Ascending aorta (tissue), 2 donors: Measurements from ENCODE around the gene ME2. TPM values are rescaled to one million over a fixed set of nuclear protein-coding genes. Genes with fewer than 3 reads are reported as not detected.
A peak's percentile ranks its signal among the peaks of the same experiment; 100 is the strongest.
"Not testable (repeated sequence)": the region's sequence is repeated elsewhere in the genome, so short reads cannot be mapped to it uniquely, and the experiment has no call there.

Source experiments
- DNase-seq, 2 donors: peaks; one replicate each; pipeline ENCODE4 v3.0.0-alpha.2; 2019; ENCODE audit warnings: low spot score in 2 of 2
- H3K27ac ChIP-seq, 2 donors: fragments of 200-600 bp; sonication (generic); one replicate each; pipeline ENCODE4 v1.5.1; 2016 to 2017; ENCODE audit warnings: mild to moderate bottlenecking in 1 of 2
- H3K27me3 ChIP-seq: fragments of 200-600 bp; sonication (generic); one replicate; pipeline ENCODE4 v1.5.1; 2017
- H3K36me3 ChIP-seq, 2 donors: fragments of 200-600 bp; sonication (generic); one replicate each; pipeline ENCODE4 v1.5.1; 2016
- H3K4me1 ChIP-seq, 2 donors: fragments of 200-600 bp; sonication (generic); one replicate each; pipeline ENCODE4 v1.5.1; 2016 to 2017; ENCODE audit warnings: mild to moderate bottlenecking in 1 of 2
- H3K4me3 ChIP-seq, 2 donors: fragments of 200-600 bp; sonication (generic); one replicate each; pipeline ENCODE4 v1.5.1; 2016 to 2017; ENCODE audit warnings: mild to moderate bottlenecking in 1 of 2
- H3K9me3 ChIP-seq, 2 donors: fragments of 200-600 bp; sonication (generic); one replicate each; pipeline ENCODE4 v1.5.1; 2016
- CTCF ChIP-seq, 3 experiments: fragments of 200-600 bp in 2 of 3; fragments of 450-650 bp in 1 of 3; sonication (generic) in 2 of 3; IDR thresholded peaks; one replicate each; pipeline ENCODE4 v1.5.1; 2016 to 2019; ENCODE audit warnings: antibody characterized with exemption in 3 of 3, mild to moderate bottlenecking in 1 of 3, moderate library complexity in 1 of 3
- intact Hi-C: fragments of 100-400 bp; cut with DNase I; formaldehyde crosslinking; loops from one replicate; pipeline ENCODE4 v1.15.1; 2023
- total RNA-seq: library from RNA; depleted of rRNA; stranded (reverse); fragments of >200 nt; gene quantifications from one replicate; pipeline ENCODE4 v1.1.0, GENCODE V29; 2016

ME2 gene
- total RNA-seq, 1 donor from 2014 or later = 27.4 TPM

GRCh38 chr18:50987261-50987660, 108.3 kb downstream of the ME2 start:
- peak overlapping the region; percentile 48 for H3K27ac ChIP-seq
- H3K27me3 ChIP-seq = no peaks in the 10 kb centered on the region
- H3K4me1 ChIP-seq = peaks cover 0 to 2% of the 10 kb centered on the region in 2 donors
- TF ChIP-seq CTCF (IDR thresholded peaks at IDR 0.05) = no peak
- DNase-seq = no peak
- H3K9me3 ChIP-seq = no peaks in the 10 kb centered on the region
- no peak overlapping the region for H3K4me3 ChIP-seq
- intact Hi-C loops = no loop called here
- no peaks in the 10 kb centered on the region for H3K36me3 ChIP-seq

- no peak for DNase-seq
- H3K27me3 ChIP-seq = no peaks in the 10 kb centered on the region
- no peaks in the 10 kb centered on the region for H3K36me3 ChIP-seq
- peaks cover 0 to 2% of the 10 kb centered on the region in 2 donors for H3K4me1 ChIP-seq
- H3K27ac ChIP-seq = no peak overlapping the region
- no peak for TF ChIP-seq CTCF (IDR thresholded peaks at IDR 0.05)
- no peaks in the 10 kb centered on the region for H3K9me3 ChIP-seq
- intact Hi-C loops = no loop called here
- H3K4me3 ChIP-seq = no peak overlapping the region
Observed at GRCh38 chr18:50989711-50990110, 110.8 kb downstream of the ME2 start.

- no peak for TF ChIP-seq CTCF (IDR thresholded peaks at IDR 0.05)
- Histone ChIP-seq H3K4me3 (no peak overlapping the region), H3K36me3 (no peaks in the 10 kb centered on the region), H3K27me3 (no peaks in the 10 kb centered on the region), H3K9me3 (no peaks in the 10 kb centered on the region), H3K27ac (no peak overlapping the region), H3K4me1 (no peaks in the 10 kb centered on the region)
- intact Hi-C loops = no loop called here
- DNase-seq = no peak
Observed at GRCh38 chr18:50992351-50992762, 113.4 kb downstream of the ME2 start.

- intact Hi-C loops = no loop called here
- no peaks in the 10 kb centered on the region for H3K36me3 ChIP-seq
- no peaks in the 10 kb centered on the region for H3K4me1 ChIP-seq
Observed at GRCh38 chr18:50994031-50994430, 115.1 kb downstream of the ME2 start.

GRCh38 chr18:51003174-51003573, 124.3 kb downstream of the ME2 start:
- intact Hi-C loops = not testable (repeated sequence)

More at GRCh38 chr18:50994031-50994430, 115.1 kb downstream of the ME2 start:
- TF ChIP-seq CTCF (IDR thresholded peaks at IDR 0.05) = no peak
- DNase-seq = no peak
- H3K27me3 ChIP-seq = no peaks in the 10 kb centered on the region
- no peak overlapping the region for H3K4me3 ChIP-seq
- no peak overlapping the region for H3K27ac ChIP-seq
- no peaks in the 10 kb centered on the region for H3K9me3 ChIP-seq

More at GRCh38 chr18:51003174-51003573, 124.3 kb downstream of the ME2 start:
- not testable (repeated sequence) for H3K27me3 ChIP-seq, H3K9me3 ChIP-seq, H3K4me1 ChIP-seq, DNase-seq, H3K4me3 ChIP-seq, H3K27ac ChIP-seq, H3K36me3 ChIP-seq

Other genes starting within 250 kb of the ME2 start
- gene MRO, start 59.1 kb upstream of the ME2 start, total RNA-seq = 1.4 TPM
- not detected for gene ELAC1, start 88.9 kb downstream of the ME2 start, total RNA-seq
- gene SMAD4, start 151.1 kb downstream of the ME2 start, total RNA-seq = 196 TPM